ENCODE measurements around the gene REXO1. TPM values are rescaled to one million over a fixed set of nuclear protein-coding genes. Genes with fewer than 3 reads are reported as not detected.

REXO1 gene
- total RNA-seq, 1 experiment from 2014 or later, result 56.8 TPM

GRCh38 chr19:1851654-1852580 is 3.6 kb upstream of the REXO1 start:
- Histone ChIP-seq H4K20me1 (ENCODE audit: control insufficient read depth, insufficient read depth, insufficient read length) (peaks cover 5% of the 10 kb centered on the region), H3K4me1 (ENCODE audit: insufficient read depth, low read length) (peaks cover 5% of the 10 kb centered on the region; the same call in 1 of the 2 replicates), H3K23me2 (ENCODE audit: insufficient read length, low read depth, low read length, poor library complexity, severe bottlenecking) (peaks cover 7% of the 10 kb centered on the region), H3T11ph (ENCODE audit: low read length) (no peak overlapping the region), H3K23ac (ENCODE audit: insufficient read length, low read depth, low read length) (no peak overlapping the region), H2AFZ (ENCODE audit: low read length) (no peak overlapping the region), H3K9ac (ENCODE audit: extremely low read depth, insufficient read length, low read length) (no peak overlapping the region), H4K91ac (ENCODE audit: insufficient read length, low read depth, low read length) (no peak overlapping the region), H2BK120ac (ENCODE audit: low read depth, low read length, poor library complexity, severe bottlenecking) (no peak overlapping the region), H3K27ac (ENCODE audit: insufficient read length, low read depth, low read length) (no peak overlapping the region), H3K18ac (ENCODE audit: insufficient read length, low read depth, low read length) (no peak overlapping the region), H3K9me3 (ENCODE audit: control insufficient read depth, low read depth, low read length) (no peaks in the 10 kb centered on the region), H4K8ac (replicated peaks; ENCODE audit: insufficient read length, low read depth, low read length) (no peak overlapping the region), H3K4me2 (ENCODE audit: insufficient read depth, insufficient read length, low read length) (no peak overlapping the region), H3K56ac (ENCODE audit: insufficient read length, low read depth, low read length) (no peak overlapping the region), H3K14ac (ENCODE audit: insufficient read depth, low read length) (no peak overlapping the region), H2BK20ac (ENCODE audit: low read depth, low read length, poor library complexity, severe bottlenecking) (no peak overlapping the region), H3K27me3 (ENCODE audit: insufficient read depth, low read length) (no peaks in the 10 kb centered on the region), H2BK12ac (ENCODE audit: insufficient read length, low read depth, low read length) (no peak overlapping the region), H2AK5ac (ENCODE audit: insufficient read length, low read length) (no peak overlapping the region), H2BK5ac (ENCODE audit: insufficient read length, low read length) (no peak overlapping the region), H3K79me2 (ENCODE audit: insufficient read depth, low read length) (peaks cover 10% of the 10 kb centered on the region; the same call in 1 of the 2 replicates), H3K79me1 (ENCODE audit: insufficient read depth, low read depth, low read length, poor library complexity, severe bottlenecking) (peaks cover 8% of the 10 kb centered on the region), H2BK15ac (ENCODE audit: low read depth, low read length) (no peak overlapping the region), H3K4ac (ENCODE audit: low read depth, low read length) (no peak overlapping the region), H4K5ac (ENCODE audit: insufficient read length, low read depth, low read length) (no peak overlapping the region)
- H3K4me1 Mint-ChIP-seq, result peaks cover 21 to 46% of the 10 kb centered on the region in 2 experiments
- no peak for TF ChIP-seq CTCF (conservative IDR thresholded peaks at IDR 0.05)
- H3K27me3 Mint-ChIP-seq (ENCODE audit: low read depth), result no peaks in the 10 kb centered on the region
- H3K36me3 Mint-ChIP-seq (ENCODE audit: insufficient read depth in 1 of 3, low read depth in 3 of 3), result peaks cover 0 to 10% (median 0%) of the 10 kb centered on the region in 3 experiments; a peak in 2 of 7 replicates
- H3K4me3 Mint-ChIP-seq, result no peak overlapping the region
- no peaks in the 10 kb centered on the region for H3K9me3 Mint-ChIP-seq
- no peak for DNase-seq
- WGBS (ENCODE audit: extremely low coverage, insufficient read length, low lambda C conversion rate), result no CpG with 5 or more reads among the region's 66 CpGs
- no peak overlapping the region for H3K27ac Mint-ChIP-seq
